Stimulated activated naive CD8-positive, alpha-beta T cell treated with anti-CD3 and anti-CD28 coated beads, Interleukin-15, Interleukin-2, amounts not matched to agents 100 U/mL and 50 U/mL, for 24 hours (primary cell): Measurements from ENCODE around the gene CCSER1.
"Not testable (repeated sequence)": the region's sequence is repeated elsewhere in the genome, so short reads cannot be mapped to it uniquely, and the experiment has no call there.

Experiments
- ATAC-seq: fragments of 150-1000 bp; cut with Tn5 transposase; one replicate; pipeline ENCODE4 v1.10.0; 2021
- DNase-seq: peaks from one replicate; pipeline ENCODE4 v3.0.0; 2021

The CCSER1 gene

GRCh38 chr4:90299373-90299772 lies 172.2 kb downstream of the CCSER1 start:
- DNase-seq, result no peak
- no peak for ATAC-seq

- no peak for DNase-seq
- ATAC-seq, result no peak
These were observed 179.6 kb downstream of the CCSER1 start for GRCh38 chr4:90306810-90307209.

- ATAC-seq, DNase-seq: not testable (repeated sequence)
These were observed 189.9 kb downstream of the CCSER1 start for GRCh38 chr4:90317140-90317539.

GRCh38 chr4:90317785-90318184 lies 190.6 kb downstream of the CCSER1 start:
- no peak for DNase-seq
- ATAC-seq, result no peak

- ATAC-seq, result no peak
- DNase-seq, result no peak
These were observed 191.0 kb downstream of the CCSER1 start for GRCh38 chr4:90318193-90318592.

GRCh38 chr4:90328558-90328957 lies 201.4 kb downstream of the CCSER1 start:
- DNase-seq (no peak), ATAC-seq (no peak)

GRCh38 chr4:90330546-90330945 lies 203.4 kb downstream of the CCSER1 start:
- ATAC-seq (no peak), DNase-seq (no peak)

- DNase-seq (no peak), ATAC-seq (no peak)
These were observed 218.5 kb downstream of the CCSER1 start for GRCh38 chr4:90345549-90346215.

- no peak for DNase-seq
- no peak for ATAC-seq
These were observed 222.4 kb downstream of the CCSER1 start for GRCh38 chr4:90349636-90350035.

- ATAC-seq, result no peak
These were observed 230.0 kb downstream of the CCSER1 start for GRCh38 chr4:90357117-90357710.

GRCh38 chr4:90375081-90375480 lies 247.9 kb downstream of the CCSER1 start:
- ATAC-seq, result no peak
- no peak for DNase-seq

More at GRCh38 chr4:90357117-90357710, 230.0 kb downstream of the CCSER1 start:
- no peak for DNase-seq

GRCh38 chr4:90393215-90393614 lies 266.0 kb downstream of the CCSER1 start:
- DNase-seq (no peak), ATAC-seq (no peak)

- ATAC-seq (no peak), DNase-seq (no peak)
These were observed 276.6 kb downstream of the CCSER1 start for GRCh38 chr4:90403781-90404180.

GRCh38 chr4:90407897-90408296 lies 280.7 kb downstream of the CCSER1 start:
- ATAC-seq, DNase-seq: not testable (repeated sequence)

- not testable (repeated sequence) for DNase-seq, ATAC-seq
These were observed 285.6 kb downstream of the CCSER1 start for GRCh38 chr4:90412786-90413185.

- no peak for ATAC-seq
These were observed 287.9 kb downstream of the CCSER1 start for GRCh38 chr4:90415116-90415515.

GRCh38 chr4:90419124-90419711 lies 292.0 kb downstream of the CCSER1 start:
- no peak for ATAC-seq
- no peak for DNase-seq

More at GRCh38 chr4:90415116-90415515, 287.9 kb downstream of the CCSER1 start:
- no peak for DNase-seq

GRCh38 chr4:90421161-90421560 lies 294.0 kb downstream of the CCSER1 start:
- ATAC-seq (no peak), DNase-seq (no peak)

GRCh38 chr4:90425893-90426292 lies 298.7 kb downstream of the CCSER1 start:
- DNase-seq (no peak), ATAC-seq (no peak)

GRCh38 chr4:90438522-90438921 lies 311.3 kb downstream of the CCSER1 start:
- DNase-seq (no peak), ATAC-seq (no peak)

GRCh38 chr4:90441770-90442169 lies 314.6 kb downstream of the CCSER1 start:
- no peak for ATAC-seq

GRCh38 chr4:90442619-90443018 lies 315.4 kb downstream of the CCSER1 start:
- DNase-seq (no peak), ATAC-seq (no peak)

More at GRCh38 chr4:90441770-90442169, 314.6 kb downstream of the CCSER1 start:
- DNase-seq, result no peak

GRCh38 chr4:90443231-90443630 lies 316.0 kb downstream of the CCSER1 start:
- DNase-seq (no peak), ATAC-seq (no peak)

GRCh38 chr4:90444904-90445303 lies 317.7 kb downstream of the CCSER1 start:
- no peak for DNase-seq
- ATAC-seq, result no peak
